Endothelial cell of umbilical vein (primary cell): ENCODE measurements around the gene KAZN. TPM values are rescaled to one million over a fixed set of nuclear protein-coding genes. Genes with fewer than 3 reads are reported as not detected.

ENCODE experiments used
- BruUV-seq: library from RNA; stranded (reverse); fragments of 400-500 nt; replicated peaks from 2 replicates; lab custom pipeline; 2021; lab: Mats Ljungman, UMichigan
- CTCF ChIA-PET: fragments of 300-600, 350-600 bp; sonication (Branson Sonifier 250); formaldehyde crosslinking; loops from one replicate; lab custom pipeline; 2021; ENCODE audit warnings: antibody characterized with exemption, inconsistent platforms; lab: Charles Lee
- POLR2A ChIA-PET: fragments of 300-600, 350-600 bp; sonication (Branson Sonifier 250); formaldehyde crosslinking; loops from one replicate; lab custom pipeline; 2021; ENCODE audit warnings: antibody characterized with exemption, inconsistent platforms; lab: Charles Lee
- DNase-seq: peaks from one replicate; pipeline ENCODE4 v3.0.0-alpha.2; 2011; ENCODE audit warnings: low read depth, low spot score
- FAIRE-seq: peaks from 2 replicates; lab custom pipeline; 2011; peaks lifted over from hg19 to GRCh38; lab: Jason Lieb, UNC
- H2AFZ ChIP-seq: 2 replicates; pipeline ENCODE4 v1.6.0; 2012; ENCODE audit warnings: low read depth, low read length, control low read depth, inconsistent platforms
- H3K27ac ChIP-seq: 2 replicates; pipeline ENCODE4 v1.5.1; 2011; ENCODE audit warnings: low read depth, mild to moderate bottlenecking, control low read depth, low read length, moderate library complexity; ENCODE audit not compliant: insufficient read depth
- H3K27me3 ChIP-seq, 2 experiments: 2 replicates each; pipeline versions ENCODE4 v1.6.0 to v1.6.1; 2011; ENCODE audit warnings: low read length in 2 of 2, mixed read lengths in 1 of 2; ENCODE audit not compliant: control insufficient read depth in 2 of 2, insufficient read depth in 2 of 2
- H3K36me3 ChIP-seq, 2 experiments: 2 replicates in 1 of 2; 3 replicates in 1 of 2; pipeline ENCODE4 v1.5.1; 2011; ENCODE audit warnings: low read length in 2 of 2, mild to moderate bottlenecking in 1 of 2, moderate library complexity in 1 of 2; ENCODE audit not compliant: control insufficient read depth in 2 of 2, insufficient read depth in 2 of 2; ENCODE audit errors: extremely low read depth in 1 of 2
- H3K4me1 ChIP-seq: 3 replicates; pipeline ENCODE4 v1.5.1; 2011; ENCODE audit warnings: mild to moderate bottlenecking, low read length; ENCODE audit not compliant: control insufficient read depth, insufficient read depth; ENCODE audit errors: extremely low read depth
- H3K4me2 ChIP-seq: 2 replicates; pipeline ENCODE4 v1.6.1; 2011; ENCODE audit warnings: low read length, control low read depth, mixed read lengths; ENCODE audit not compliant: insufficient read depth
- H3K4me3 ChIP-seq, 3 experiments: fragments of 200-600 bp in 1 of 3; sonication (generic), shearing (Covaris generic) in 1 of 3; replicated peaks in 1 of 3; 2 replicates each; pipeline ENCODE4 v1.5.1; 2011 to 2016; ENCODE audit warnings: control low read depth in 3 of 3, low read length in 3 of 3, mild to moderate bottlenecking in 2 of 3, inconsistent platforms in 1 of 3, low read depth in 1 of 3, moderate library complexity in 1 of 3; ENCODE audit not compliant: insufficient read depth in 1 of 3
- H3K79me2 ChIP-seq: 2 replicates; pipeline ENCODE4 v1.6.0; 2012; ENCODE audit warnings: low read length, inconsistent platforms; ENCODE audit not compliant: control insufficient read depth, insufficient read depth
- H3K9ac ChIP-seq: replicated peaks from 2 replicates; pipeline ENCODE3; 2011; ENCODE audit warnings: low read length, control low read depth; ENCODE audit not compliant: insufficient read depth; ENCODE audit errors: extremely low read depth
- H3K9me1 ChIP-seq: replicated peaks from 3 replicates; pipeline ENCODE4 v1.6.0; 2011; ENCODE audit warnings: mild to moderate bottlenecking, low read length; ENCODE audit not compliant: control insufficient read depth, insufficient read depth; ENCODE audit errors: extremely low read depth
- H3K9me3 ChIP-seq: replicated peaks from 2 replicates; pipeline ENCODE4 v1.5.1; 2012; ENCODE audit warnings: low read length, inconsistent platforms; ENCODE audit not compliant: control insufficient read depth, insufficient read depth
- H4K20me1 ChIP-seq: replicated peaks from 2 replicates; pipeline ENCODE3; 2011; ENCODE audit warnings: mild to moderate bottlenecking, low read length; ENCODE audit not compliant: control insufficient read depth, insufficient read depth; ENCODE audit errors: extremely low read depth
- EZH2 ChIP-seq: IDR thresholded peaks from 2 replicates; pipeline ENCODE4 v1.6.1; 2012; ENCODE audit warnings: borderline replicate concordance, low read depth, mild to moderate bottlenecking, moderate library complexity, low read length, inconsistent platforms; ENCODE audit not compliant: severe bottlenecking
- FOS ChIP-seq: IDR thresholded peaks from 2 replicates; pipeline ENCODE4 v1.6.1; 2011; ENCODE audit warnings: mild to moderate bottlenecking, low read length, moderate library complexity, borderline replicate concordance; ENCODE audit not compliant: insufficient read depth
- GATA2 ChIP-seq: IDR thresholded peaks from 2 replicates; pipeline ENCODE4 v1.7.0; 2011; ENCODE audit warnings: low read depth, mild to moderate bottlenecking, moderate library complexity, mixed read lengths, low read length; ENCODE audit not compliant: insufficient read length, insufficient read depth
- JUN ChIP-seq: IDR thresholded peaks from 2 replicates; pipeline ENCODE4 v1.6.1; 2011; ENCODE audit warnings: borderline replicate concordance, low read depth; ENCODE audit not compliant: insufficient read length, insufficient read depth
- MAX ChIP-seq: IDR thresholded peaks from 2 replicates; pipeline ENCODE4 v1.6.1; 2011; ENCODE audit not compliant: insufficient read depth, insufficient read length
- MYC ChIP-seq: IDR thresholded peaks from one replicate; pipeline ENCODE4 v1.6.1; 2011; ENCODE audit warnings: mild to moderate bottlenecking, low read depth, low read length
- POLR2A ChIP-seq: IDR thresholded peaks from 2 replicates; pipeline ENCODE4 v1.6.1; 2012; ENCODE audit warnings: low read depth, mild to moderate bottlenecking, control low read depth, low read length
- POLR2AphosphoS5 ChIP-seq: IDR thresholded peaks from 2 replicates; pipeline ENCODE4 v1.6.1; 2012; ENCODE audit warnings: low read depth, mild to moderate bottlenecking, control low read depth, low read length, moderate library complexity; ENCODE audit not compliant: insufficient read depth
- dilution Hi-C: fragments of 300-500 bp; cut with MboI; formaldehyde crosslinking; loops from one replicate; pipeline ENCODE4 v1.15.0; 2019; ENCODE audit warnings: low sequenced_read_pairs; ENCODE audit not compliant: extremely low pct_ligation_motif_present
- intact Hi-C: fragments of 100-400 bp; cut with micrococcal nuclease; formaldehyde crosslinking; loops from one replicate; pipeline ENCODE4 v1.10.0; 2022
- polyA plus RNA-seq, 4 experiments: library from polyadenylated mRNA; depleted of rRNA in 3 of 4; stranded (reverse) in 3 of 4; unstranded in 1 of 4; fragments of >200 nt; gene quantifications; 2 replicates each; pipeline versions ENCODE4 v1.2.1 to v1.2.3, GENCODE V29; 2011 to 2012; ENCODE audit warnings: missing spikeins in 1 of 4
- total RNA-seq: library from RNA; stranded (reverse); gene quantifications from 2 replicates; pipeline ENCODE4 v1.2.3, GENCODE V29; 2021
- TF ChIP-seq, protein P1 (sequence below), 2 donors: IDR thresholded peaks; 1 replicate in 1 of 2; 2 replicates in 1 of 2; pipeline ENCODE4 v1.5.1; 2011; ENCODE audit warnings: low read length in 2 of 2, mild to moderate bottlenecking in 2 of 2, moderate library complexity in 2 of 2, control low read depth in 1 of 2, inconsistent platforms in 1 of 2, low read depth in 1 of 2; ENCODE audit not compliant: insufficient read depth in 1 of 2; ENCODE audit errors: extremely low read depth in 1 of 2

KAZN gene
- total and polyA plus RNA-seq, 2 donors (not counting 3 experiments of a cell fraction or from before 2014, with no cell fraction given) = 1.6 to 5.8 TPM

- POLR2A ChIA-PET = no interaction called here
- intact Hi-C loops = no loop called here
- no peak overlapping the region for H3K4me3 ChIP-seq
- CTCF ChIA-PET = interaction anchor here (1.6 kb wide), 1 partner anchor 1378 kb away, joined by 5 read pairs; no protein-coding TSS in a partner anchor
- no peak overlapping the region for H3K9ac ChIP-seq
- DNase-seq (no peak), FAIRE-seq (no peak)
- H3K27ac ChIP-seq = no peak overlapping the region
- H3K9me3 ChIP-seq = no peaks in the 10 kb centered on the region
- H4K20me1 ChIP-seq = no peaks in the 10 kb centered on the region
- no peak overlapping the region for H2AFZ ChIP-seq
- dilution Hi-C loops = no loop called here
- no peaks in the 10 kb centered on the region for H3K4me1 ChIP-seq
- no peak for TF ChIP-seq GATA2
- TF ChIP-seq EZH2 = no peak
- no peak for TF ChIP-seq FOS
- no peak for TF ChIP-seq MAX
- TF ChIP-seq, protein P1, sequence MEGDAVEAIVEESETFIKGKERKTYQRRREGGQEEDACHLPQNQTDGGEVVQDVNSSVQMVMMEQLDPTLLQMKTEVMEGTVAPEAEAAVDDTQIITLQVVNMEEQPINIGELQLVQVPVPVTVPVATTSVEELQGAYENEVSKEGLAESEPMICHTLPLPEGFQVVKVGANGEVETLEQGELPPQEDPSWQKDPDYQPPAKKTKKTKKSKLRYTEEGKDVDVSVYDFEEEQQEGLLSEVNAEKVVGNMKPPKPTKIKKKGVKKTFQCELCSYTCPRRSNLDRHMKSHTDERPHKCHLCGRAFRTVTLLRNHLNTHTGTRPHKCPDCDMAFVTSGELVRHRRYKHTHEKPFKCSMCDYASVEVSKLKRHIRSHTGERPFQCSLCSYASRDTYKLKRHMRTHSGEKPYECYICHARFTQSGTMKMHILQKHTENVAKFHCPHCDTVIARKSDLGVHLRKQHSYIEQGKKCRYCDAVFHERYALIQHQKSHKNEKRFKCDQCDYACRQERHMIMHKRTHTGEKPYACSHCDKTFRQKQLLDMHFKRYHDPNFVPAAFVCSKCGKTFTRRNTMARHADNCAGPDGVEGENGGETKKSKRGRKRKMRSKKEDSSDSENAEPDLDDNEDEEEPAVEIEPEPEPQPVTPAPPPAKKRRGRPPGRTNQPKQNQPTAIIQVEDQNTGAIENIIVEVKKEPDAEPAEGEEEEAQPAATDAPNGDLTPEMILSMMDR (IDR thresholded peaks at IDR 0.05; ENCODE audit: extremely low read depth in 1 of 2, insufficient read depth in 1 of 2, low read depth in 1 of 2, low read length in 2 of 2) = no peak
- no peak for TF ChIP-seq POLR2AphosphoS5
- TF ChIP-seq MYC = no peak
- no peak for TF ChIP-seq JUN
- TF ChIP-seq POLR2A = no peak
- no peak overlapping the region for H3K4me2 ChIP-seq
- no peaks in the 10 kb centered on the region for H3K36me3 ChIP-seq
- BruUV-seq = no TSS peak
- H3K27me3 ChIP-seq = no peaks in the 10 kb centered on the region
- H3K9me1 ChIP-seq = no peaks in the 10 kb centered on the region
- H3K79me2 ChIP-seq = no peaks in the 10 kb centered on the region
Observed at GRCh38 chr1:15043934-15044333, 445.4 kb downstream of the KAZN start.
